OCI-LY1 (cell line): ENCODE data around the gene IARS1.

Experiments
- EZH2 ChIP-seq: fragments of 200-600 bp; sonication (generic), shearing (Covaris generic); IDR thresholded peaks from 2 replicates; pipeline ENCODE4 v1.8.0; 2017; ENCODE audit warnings: borderline replicate concordance, mixed run types, mild to moderate bottlenecking, antibody characterized with exemption, low read length, moderate library complexity, mixed read lengths
- TF ChIP-seq, protein P1 (sequence below): fragments of 200-600 bp; sonication (generic), shearing (Covaris generic); IDR thresholded peaks from 2 replicates; pipeline ENCODE4 v1.5.1; 2017; ENCODE audit warnings: mild to moderate bottlenecking, antibody characterized with exemption, low read length, moderate library complexity, mixed read lengths

DNA sequence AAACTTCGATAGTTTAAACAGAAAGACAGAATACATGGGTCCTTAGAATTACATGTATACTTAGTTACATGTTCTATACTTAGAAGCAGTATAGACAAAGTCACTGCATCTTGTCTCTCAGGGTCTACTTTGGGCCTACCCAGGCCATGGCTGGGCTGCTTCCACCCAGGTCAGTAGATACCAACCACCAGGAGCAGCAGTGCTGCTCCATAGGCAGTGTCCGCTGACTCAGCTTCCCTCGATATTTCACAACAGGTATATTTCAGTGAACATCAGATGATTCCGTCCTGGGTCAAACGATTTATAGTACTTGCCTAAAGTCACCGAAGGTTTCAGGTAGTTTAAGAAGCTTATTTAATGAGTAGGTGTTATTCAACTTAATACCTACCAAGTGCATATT is 18.0 kb downstream of the IARS1 start:
- TF ChIP-seq, protein P1, sequence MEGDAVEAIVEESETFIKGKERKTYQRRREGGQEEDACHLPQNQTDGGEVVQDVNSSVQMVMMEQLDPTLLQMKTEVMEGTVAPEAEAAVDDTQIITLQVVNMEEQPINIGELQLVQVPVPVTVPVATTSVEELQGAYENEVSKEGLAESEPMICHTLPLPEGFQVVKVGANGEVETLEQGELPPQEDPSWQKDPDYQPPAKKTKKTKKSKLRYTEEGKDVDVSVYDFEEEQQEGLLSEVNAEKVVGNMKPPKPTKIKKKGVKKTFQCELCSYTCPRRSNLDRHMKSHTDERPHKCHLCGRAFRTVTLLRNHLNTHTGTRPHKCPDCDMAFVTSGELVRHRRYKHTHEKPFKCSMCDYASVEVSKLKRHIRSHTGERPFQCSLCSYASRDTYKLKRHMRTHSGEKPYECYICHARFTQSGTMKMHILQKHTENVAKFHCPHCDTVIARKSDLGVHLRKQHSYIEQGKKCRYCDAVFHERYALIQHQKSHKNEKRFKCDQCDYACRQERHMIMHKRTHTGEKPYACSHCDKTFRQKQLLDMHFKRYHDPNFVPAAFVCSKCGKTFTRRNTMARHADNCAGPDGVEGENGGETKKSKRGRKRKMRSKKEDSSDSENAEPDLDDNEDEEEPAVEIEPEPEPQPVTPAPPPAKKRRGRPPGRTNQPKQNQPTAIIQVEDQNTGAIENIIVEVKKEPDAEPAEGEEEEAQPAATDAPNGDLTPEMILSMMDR = no peak
- no peak for TF ChIP-seq EZH2
